NCI-H748 (cell line): ENCODE data around the gene TESMIN.
A peak's percentile ranks its signal among the peaks of the same experiment; 100 is the strongest.

Experiments used
- DNase-seq: peaks from one replicate; lab custom pipeline; 2025; ENCODE audit not compliant: unreplicated experiment; lab: John Stamatoyannopoulos, UW

TESMIN gene

DNA sequence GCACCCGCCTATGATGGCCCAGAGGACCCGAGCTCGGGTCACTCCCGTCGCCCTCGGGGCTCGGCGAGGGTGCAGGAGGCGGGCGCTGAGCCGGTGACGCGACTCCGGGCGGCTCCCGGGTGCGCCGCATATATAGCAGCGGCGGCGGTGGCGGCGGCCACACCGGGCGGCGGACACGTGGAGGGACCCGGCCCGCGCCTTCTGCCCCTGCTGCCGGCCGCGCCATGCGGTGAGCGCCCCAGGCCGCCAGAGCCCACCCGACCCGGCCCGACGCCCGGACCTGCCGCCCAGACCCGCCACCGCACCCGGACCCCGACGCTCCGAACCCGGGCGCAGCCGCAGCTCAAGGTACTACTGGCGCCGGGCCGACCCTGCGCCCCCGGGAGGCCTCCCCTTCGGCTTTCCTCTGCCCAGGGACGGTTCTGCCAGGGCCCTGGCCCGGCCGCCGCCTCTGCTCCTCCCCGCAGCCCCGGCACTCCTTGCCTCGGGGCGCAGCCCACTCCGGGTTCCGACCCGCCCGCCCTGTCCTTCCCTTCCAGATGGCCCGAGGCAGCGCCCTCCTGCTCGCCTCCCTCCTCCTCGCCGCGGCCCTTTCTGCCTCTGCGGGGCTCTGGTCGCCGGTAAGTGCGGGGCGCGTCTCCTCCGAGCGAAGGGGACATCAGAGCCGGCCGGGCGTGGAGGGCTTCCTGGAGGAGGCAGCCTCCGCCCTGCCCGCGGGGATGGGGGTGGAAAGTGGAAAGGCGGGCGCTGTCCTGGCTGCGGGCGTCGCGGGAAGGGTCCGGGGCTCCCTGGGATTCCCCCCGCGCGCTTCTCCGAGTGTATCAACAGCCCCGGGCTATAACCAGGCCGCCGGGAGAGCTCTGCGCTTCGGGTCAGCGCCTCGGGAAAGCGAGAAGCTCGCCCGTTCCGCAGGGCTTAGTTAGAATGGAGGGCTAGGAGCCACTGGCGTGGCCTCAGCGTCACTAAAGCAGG is 66.6 kb downstream of the TESMIN start, which contains the start of gene GAL:
GAL (plus strand) TSS at position 160 of the 972 bp plus-strand sequence; CDS start at position 540, 380 bp downstream.
- peak; percentile 41 for DNase-seq

DNA sequence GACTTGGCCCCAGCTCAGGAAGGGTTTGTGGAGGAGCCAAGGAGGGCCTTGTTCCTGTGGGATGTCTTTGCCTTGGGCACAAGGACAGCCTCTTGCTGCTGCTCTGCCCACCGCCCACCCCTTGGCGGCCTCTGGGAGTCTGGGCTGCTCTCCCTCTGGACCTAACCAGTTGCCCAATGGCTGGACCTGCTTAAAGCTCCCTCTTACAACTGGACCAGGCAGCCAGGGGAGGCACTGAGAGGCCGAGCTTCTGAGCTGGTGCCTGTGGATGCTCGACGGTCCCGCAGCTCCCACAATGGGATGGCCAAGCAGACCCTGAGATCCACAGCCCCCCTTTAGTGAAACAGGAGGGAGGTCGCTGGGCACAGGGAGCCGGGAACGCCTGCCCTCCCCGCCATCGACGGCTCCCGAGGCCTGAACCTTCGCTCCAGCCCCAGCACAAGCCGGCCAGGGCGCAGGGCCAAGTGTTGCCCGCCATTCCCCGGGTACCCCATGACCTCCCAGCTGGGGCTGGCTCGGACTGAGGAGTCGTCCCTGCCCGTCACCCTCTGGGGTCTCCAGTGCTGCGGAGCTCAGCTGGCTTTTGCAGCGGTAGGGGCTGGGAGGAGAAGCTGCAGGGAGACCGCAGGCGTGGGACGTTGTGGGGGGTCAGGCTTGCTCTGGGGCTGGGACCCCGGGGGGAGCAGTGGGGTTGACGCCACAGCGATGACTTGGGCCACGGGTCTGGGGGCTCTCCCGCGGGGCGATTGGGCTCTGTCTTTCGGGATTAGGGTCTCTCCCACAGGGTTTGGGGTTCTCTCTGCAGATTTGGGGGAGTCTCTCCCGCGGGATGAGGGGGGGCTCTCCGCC is 67.6 kb downstream of the TESMIN start:
- no peak for DNase-seq

DNA sequence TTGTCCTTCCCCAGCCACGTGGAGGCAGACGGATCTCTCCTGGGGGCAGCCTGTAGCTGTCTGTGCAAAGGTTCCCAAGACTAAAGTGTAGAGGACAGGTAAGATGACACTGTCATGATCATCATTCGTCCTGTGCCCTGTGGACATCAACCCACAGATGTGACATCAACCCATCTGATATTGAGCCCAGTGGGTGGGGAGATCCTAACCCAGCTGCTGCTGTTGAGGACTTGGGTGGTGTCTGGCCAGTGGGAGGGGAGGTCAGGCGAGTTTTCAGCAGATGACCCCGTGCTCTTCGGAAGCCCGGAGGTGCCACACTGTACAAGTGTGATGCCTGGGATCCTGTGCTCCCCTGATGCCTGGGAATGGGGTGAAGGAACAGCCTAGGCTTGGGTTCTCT is 68.2 kb downstream of the TESMIN start:
- DNase-seq, result no peak

DNA sequence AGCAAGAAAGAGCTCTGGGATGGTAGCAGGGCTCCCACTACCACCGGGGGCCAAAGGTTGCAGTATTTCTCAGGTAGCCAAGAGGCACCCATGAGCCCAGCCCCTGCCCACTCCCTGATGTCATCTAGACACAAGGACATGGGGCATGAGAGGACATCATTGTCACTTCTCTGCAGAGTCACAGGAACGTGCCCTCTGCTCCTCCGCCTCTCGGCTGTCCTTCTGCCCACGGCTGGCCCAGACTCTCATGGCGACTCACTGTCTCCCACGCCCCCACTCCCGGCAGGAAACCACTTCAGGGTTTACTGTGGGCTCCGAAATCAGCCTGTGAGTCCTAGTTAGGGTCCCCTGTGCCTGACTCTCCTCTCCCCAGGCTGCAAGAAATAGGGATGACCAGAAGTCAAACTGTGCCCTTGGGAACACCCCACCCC is 68.8 kb downstream of the TESMIN start:
- DNase-seq, result no peak

DNA sequence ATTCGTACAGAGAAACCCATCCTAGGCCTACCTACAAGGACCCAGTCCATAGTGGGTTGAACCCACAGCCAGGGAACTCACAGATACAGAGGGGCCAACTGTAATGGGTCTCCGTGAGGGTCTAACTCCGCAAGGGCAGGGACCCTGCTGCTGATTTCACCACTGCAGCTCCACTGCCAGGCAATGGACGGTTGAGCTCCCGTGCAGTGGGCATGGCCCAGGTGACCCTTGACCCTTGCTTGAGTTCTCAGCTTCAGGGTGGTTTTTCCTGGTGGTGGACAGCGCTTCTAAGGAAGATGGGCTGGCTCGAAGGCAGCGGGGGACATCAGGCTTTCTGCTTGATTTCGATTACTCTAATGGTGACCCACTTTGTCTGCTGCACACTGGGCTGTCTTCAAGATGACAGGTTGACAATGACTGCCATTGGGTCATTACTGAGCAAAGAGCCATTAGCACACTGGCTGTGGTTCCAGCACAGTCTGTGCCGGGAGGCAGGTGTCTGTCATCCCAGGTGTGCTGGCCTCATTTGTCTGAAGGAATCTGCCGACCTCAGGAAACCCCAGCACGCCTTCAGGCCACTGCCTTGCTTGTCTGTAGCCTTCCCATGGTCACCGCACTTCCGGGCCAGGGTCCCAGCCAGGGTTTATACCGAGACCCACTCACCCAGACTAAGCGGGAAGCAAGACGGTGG is 70.6 kb downstream of the TESMIN start:
- DNase-seq, result no peak

DNA sequence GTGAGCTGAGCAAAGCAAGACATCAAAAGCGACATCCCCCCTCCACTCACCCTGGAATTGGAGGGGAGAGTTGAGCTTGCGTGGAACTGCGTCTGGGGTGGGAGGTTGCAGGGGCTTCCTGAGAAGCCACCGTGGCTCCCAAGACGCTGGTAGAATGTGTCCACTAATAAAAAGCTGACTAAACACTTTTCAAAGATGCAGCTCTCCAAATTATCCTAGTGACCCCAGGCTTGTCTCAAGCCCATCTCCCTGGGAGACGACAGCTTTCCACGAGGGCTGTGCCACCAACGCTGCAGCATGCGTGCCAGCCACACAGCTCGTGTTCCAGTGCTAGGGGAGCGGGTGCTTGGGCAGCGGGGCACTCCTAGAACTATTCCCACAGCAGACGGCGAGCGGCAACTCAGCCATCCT is 73.3 kb downstream of the TESMIN start:
- no peak for DNase-seq

DNA sequence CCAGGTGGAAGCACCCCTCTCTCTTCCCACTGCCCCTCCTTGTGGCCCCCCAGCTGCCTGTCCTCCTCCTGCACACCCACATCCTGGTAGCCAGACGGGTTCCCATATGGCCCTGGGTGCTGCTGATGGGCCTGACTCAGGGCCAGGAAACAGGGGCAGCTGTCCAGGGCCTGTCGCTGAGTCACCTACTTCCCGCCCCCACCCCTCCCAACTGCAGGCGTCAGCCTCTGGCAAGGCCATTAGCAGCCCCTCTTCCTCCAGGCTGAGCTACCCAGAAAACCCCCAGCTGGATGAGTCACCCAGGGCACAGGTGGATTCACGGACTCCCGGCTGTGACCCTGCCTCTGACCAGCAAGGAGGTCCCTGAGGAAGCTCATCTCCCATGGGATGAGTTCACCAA is 73.9 kb downstream of the TESMIN start:
- DNase-seq, result no peak

DNA sequence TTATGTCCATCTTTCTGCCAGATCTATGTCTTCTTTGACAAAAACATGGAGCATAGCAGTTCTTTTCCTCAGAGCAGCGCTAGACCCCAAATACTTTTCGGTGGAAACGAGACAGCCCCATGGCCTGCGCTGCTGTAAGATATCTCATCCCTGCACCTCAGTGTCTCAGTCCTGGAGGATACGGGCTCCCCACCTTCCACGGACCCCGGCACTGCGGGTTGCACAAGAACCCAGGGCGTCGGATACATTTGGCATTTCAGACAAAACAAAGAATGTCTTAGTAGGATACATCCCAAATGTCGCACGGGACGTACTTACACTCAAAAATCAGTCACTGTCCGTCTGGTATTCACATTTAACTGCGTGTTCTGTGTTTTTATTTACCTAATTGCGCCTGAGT is 76.9 kb downstream of the TESMIN start:
- no peak for DNase-seq

DNA sequence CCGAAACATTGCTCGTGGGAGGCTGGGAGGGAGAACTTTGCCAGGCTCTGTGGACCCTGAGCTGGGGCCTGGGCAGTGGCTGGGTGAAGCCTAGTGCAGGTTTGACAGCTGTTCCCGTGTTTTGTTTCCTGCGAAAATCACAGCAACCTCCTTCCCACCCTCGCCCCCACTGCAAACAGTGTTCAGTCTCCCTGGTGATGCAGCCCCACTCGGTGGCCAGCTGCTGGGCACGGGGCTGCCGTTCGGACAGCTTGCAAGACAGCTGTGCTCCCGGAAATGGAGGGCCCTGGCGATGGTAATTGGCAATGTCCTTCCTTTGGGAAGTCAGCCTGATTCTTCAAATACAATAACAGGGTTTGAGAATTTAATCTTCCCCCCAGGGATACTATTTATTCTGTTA is 77.3 kb downstream of the TESMIN start:
- no peak for DNase-seq

DNA sequence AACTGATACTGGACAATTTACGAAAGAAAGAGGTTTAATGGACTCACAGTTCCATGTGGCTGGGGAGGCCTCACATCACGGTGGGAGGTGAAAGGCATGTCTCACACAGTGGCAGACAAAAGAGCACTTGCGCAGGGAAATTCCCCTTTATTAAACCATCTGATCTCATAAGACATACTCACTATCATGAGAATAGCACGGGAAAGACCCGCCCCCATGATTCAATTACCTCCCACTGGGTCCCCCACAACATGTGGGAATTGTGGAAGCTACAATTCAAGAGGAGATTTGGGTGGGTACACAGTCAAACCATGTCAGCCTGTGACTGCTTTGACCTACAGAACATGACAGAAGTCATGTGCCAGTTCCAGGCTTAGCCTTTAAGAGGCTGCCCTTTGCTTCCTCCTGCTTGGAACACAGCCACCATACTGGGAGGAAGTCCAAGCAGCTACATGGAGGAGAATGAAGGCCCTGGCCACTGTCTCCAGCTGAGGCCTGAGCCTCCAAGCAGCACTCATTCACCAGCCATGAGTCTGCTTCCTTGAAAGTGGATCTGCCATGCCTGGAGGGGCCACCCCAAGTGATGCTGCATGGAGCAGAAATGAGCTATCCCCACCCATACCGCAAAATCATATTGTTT is 77.9 kb downstream of the TESMIN start:
- DNase-seq, result no peak

DNA sequence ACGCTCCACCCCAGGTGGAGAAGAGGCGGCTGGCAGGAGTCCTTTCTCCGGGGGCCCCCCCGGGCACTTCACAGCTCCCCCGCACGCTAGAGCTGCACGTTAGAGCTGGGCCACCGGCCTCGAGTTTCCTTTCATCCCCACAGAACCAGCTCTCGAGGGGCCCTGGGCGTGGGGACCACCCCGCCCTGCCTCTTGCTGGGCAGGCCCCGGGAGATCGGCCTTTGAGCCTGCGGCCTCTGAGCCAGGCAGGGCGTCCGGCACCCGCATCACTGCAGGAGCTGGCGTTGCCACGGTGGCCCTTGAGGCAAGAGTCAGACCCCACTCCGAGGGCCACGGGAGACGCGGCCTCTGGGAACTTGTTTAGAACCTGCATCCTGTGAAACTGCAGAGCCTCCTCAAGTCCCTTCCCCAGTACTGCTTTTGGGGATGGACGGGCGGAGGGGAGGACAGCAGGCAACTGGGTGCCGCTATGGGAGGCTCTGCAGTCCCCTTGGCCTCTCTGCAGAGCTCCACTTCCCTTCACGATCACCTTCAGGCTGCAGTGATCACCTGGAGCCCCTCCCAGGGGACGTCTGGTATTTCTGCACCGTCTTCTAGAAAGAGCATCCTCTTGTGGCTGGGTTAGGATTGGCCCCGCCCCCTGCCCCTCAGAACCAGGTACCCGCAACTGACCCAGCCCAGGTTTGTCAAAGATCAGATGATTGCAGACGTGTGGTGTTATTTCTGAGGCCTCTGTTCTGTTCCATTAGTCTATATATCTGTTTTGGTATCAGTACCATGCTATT is 80.9 kb downstream of the TESMIN start:
- no peak for DNase-seq

DNA sequence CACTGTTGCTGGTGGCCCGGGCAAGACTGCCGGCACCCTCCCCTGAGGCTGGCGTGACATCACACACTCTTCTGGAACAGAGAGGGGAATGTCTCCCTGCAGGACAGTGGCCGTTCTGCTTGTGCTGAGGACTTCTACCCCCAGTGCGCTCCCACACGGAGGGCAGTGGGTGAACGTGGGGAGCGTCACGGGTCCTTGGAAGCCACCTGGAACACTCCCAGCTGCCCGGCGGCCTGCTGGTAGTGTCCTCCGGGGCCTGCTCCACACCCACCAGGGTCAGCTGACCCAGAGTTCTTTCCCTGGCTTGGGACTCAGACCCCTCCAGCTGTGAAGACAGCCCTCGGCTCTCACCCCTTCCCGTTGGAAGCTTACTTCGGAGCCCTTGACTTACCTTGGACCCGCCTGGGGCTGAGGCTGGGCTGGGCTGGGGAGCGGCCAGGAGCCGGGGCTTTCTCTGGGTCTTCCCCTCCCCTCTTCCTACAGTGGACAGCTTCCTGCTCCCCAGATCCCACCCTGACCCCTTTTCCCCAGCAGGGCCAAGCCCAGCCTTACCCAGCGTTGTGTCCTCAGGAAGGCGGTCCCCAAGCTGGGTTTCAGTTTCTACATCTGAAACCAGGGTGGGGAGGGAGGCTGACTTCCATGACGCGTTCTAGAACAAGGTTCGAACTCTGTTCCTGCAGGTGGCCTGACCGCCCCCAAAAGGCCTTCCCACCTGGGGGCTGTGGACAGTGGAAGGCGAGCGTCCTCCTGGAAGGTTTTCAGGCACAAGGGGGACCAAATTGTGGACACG is 81.8 kb downstream of the TESMIN start:
- DNase-seq, result no peak

DNA sequence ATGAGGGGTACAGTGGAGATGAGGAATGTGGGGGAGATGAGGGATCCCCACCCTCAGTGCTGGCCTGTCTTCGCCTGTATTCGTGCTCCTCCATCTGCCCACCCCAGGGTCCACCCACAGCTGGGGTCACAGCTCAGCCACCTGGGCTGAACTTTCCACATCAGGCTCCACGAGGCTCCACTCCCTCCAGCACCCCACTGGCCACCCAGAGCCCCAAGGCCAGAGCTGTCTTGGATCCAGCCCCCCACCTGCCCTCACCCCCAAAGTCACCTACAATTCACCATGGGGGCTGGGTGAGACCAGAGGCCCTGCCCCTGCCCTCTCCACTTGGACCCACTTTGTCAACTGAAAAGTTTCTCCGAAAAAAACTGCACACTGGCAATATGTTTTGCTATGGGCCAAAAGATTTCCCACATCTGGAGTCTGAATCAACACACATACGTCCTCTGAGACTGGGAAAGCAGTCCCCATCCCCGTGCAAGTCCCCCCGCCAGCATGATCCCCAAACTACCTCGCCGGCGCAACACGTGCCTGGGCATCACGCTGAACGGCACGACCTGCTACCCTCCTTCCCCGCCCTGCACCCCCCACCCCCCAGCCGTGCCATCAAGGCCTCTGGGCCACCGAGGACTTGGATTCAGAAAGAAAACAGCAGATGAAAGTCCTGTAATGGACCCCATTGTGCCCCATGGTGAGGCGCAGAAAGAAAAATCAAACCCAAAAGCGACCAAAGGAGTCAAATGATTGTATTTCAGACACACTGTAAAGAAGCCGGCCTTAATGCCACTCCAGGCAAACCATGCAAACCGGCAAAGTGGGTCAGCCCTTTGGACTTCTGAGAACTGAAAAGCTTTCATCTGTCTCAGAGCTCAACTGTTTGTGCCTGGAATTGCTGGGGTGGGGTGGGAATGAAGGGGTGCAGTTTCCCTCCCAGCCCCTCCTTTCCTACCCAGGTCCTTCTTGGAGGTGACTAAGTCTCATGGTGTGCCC is 83.5 kb downstream of the TESMIN start:
- DNase-seq, result no peak

DNA sequence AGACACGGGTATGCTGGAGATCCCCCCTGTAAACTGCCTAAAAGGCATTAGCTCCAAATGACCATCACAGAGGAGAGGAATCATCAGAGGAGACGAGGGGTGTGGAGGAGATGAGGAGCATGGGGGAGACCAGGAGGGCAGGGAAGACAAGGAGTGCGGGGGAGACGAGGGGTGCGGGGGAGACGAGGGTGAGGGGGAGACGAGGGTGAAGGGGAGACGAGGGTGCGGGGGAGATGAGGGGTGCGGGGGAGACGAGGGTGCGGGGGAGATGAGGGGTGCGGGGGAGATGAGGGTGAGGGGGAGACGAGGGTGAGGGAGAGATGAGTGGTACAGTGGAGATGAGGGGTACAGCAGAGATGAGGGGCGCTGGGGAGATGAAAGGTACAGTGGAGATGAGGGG is 84.5 kb downstream of the TESMIN start:
- DNase-seq, result no peak

DNA sequence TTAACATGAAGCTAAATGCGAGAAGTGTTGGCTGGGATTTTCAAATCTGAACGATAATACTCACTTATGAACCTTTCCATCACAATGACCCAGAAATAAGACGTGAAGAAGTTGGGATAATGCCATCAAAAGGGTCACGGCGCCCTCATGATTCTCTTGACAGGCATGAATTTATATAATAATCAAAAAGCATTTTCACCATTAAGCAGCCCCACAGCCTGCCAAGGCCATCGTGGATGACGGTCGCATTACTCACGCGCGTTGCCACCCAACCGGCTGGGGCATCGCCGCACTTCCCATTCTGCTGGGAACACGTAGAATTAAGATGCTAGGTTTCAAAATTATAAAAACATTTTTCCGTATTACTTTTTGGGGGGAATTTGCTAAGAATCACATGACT is 85.9 kb downstream of the TESMIN start:
- DNase-seq, result no peak

DNA sequence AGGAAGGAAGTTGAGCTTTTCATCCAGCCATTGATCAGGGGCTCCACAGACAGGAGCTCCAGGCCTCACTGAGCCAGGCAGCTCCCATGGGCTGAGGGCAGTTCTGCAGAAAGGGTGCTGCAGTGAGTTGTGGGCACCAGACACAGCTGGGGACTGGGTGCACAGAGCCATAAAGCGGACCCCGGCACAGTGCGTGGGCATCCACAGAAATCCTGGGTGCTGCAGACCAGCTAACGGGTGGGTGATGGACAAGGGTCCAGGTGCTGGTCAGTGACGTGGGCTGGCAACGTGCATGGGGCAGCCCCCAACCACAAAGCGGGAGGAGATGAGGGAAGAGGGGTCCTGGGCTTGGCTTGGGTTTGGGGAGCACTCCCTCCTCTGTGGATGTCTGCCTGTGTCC is 86.4 kb downstream of the TESMIN start:
- no peak for DNase-seq

DNA sequence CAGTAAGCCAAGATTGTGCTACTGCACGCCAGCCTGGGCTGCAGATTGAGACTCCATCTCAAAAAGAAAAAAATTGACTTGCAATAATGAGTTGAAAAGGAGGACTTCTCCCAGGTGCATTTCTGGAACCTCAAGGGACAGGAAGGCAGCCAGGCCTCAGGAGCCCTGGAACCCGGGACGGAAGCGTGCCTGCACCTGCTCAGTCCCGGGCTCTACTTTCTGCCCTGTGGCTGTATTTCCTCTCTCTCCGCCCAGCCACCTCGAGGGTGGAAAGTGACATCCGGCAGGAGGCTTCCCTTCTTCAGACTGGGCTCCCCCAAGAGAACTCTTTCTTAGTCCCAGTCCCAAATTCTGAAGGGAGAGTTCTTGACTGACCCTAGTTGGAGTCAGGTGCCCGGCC is 87.2 kb downstream of the TESMIN start:
- DNase-seq, result no peak

DNA sequence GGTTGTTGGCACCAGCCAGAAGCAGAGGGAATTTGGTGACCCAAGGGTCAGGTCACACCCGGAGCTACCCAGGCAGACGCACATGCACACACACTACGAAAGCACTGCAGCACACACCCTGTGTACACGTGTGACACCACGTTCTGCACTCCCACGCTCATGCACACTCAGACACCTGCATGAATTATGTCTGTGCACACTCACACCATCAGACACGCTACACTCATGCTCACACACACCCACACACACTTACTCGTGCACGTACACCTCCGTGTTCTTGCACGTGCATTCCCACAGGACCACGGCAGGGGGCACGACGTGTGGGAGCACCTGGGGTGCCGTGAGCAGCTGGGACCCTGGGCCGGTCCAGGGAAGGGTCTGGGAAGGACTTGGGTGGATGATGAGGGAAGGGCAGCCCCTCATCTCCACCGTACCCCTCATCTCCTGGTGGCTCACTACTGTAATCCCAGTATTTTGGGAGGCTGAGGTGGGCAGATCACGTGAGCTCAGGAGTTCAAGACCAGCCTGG is 87.8 kb downstream of the TESMIN start:
- DNase-seq, result no peak
